ENCODE measurements around the gene ATRNL1.

DNA sequence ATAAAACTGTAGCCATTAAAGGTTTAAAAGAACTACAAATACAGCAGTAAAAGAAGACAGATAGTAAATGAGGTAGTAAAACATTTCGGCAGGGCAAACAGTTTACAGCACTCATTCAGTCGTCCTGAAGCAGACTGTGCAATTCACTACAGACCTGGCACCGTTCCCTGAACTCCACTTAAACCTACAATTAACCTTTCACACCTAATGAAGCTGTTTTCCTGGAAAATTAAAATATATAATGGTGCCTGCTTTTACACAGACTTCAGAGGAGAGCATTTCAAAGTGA is 844.5 kb downstream of the ATRNL1 start:
- no peak for TF ChIP-seq EZH2phosphoT487 (IDR thresholded peaks at IDR 0.05; ENCODE audit: low read depth)
- TF ChIP-seq, protein P1, sequence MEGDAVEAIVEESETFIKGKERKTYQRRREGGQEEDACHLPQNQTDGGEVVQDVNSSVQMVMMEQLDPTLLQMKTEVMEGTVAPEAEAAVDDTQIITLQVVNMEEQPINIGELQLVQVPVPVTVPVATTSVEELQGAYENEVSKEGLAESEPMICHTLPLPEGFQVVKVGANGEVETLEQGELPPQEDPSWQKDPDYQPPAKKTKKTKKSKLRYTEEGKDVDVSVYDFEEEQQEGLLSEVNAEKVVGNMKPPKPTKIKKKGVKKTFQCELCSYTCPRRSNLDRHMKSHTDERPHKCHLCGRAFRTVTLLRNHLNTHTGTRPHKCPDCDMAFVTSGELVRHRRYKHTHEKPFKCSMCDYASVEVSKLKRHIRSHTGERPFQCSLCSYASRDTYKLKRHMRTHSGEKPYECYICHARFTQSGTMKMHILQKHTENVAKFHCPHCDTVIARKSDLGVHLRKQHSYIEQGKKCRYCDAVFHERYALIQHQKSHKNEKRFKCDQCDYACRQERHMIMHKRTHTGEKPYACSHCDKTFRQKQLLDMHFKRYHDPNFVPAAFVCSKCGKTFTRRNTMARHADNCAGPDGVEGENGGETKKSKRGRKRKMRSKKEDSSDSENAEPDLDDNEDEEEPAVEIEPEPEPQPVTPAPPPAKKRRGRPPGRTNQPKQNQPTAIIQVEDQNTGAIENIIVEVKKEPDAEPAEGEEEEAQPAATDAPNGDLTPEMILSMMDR (IDR thresholded peaks at IDR 0.05; ENCODE audit: low read depth, low read length) = no peak
